IPS-20b (cell line): ENCODE results near the gene RPUSD1.
A peak's percentile ranks its signal among the peaks of the same experiment; 100 is the strongest.
"Not testable (repeated sequence)": the region's sequence is repeated elsewhere in the genome, so short reads cannot be mapped to it uniquely, and the experiment has no call there.

ENCODE experiments used
- H3K27ac ChIP-seq: one replicate; pipeline ENCODE4 v1.5.1; 2013; ENCODE audit warnings: low read length
- H3K27me3 ChIP-seq: 2 replicates; pipeline ENCODE4 v1.6.1; 2013; ENCODE audit warnings: mild to moderate bottlenecking, low read length, inconsistent platforms; ENCODE audit not compliant: insufficient read depth
- H3K36me3 ChIP-seq: 2 replicates; pipeline ENCODE4 v1.6.1; 2013; ENCODE audit warnings: low read depth, mild to moderate bottlenecking, inconsistent platforms, low read length, moderate library complexity; ENCODE audit not compliant: insufficient read depth
- H3K4me1 ChIP-seq: 2 replicates; pipeline ENCODE4 v1.6.1; 2013; ENCODE audit warnings: mild to moderate bottlenecking, control low read depth, inconsistent platforms, low read length, moderate library complexity; ENCODE audit not compliant: insufficient read depth
- H3K4me3 ChIP-seq: 2 replicates; pipeline ENCODE4 v1.5.1; 2013; ENCODE audit warnings: mild to moderate bottlenecking, low read length, inconsistent platforms
- H3K9ac ChIP-seq: 2 replicates; pipeline ENCODE4 v1.6.1; 2013; ENCODE audit warnings: low read depth, mild to moderate bottlenecking, inconsistent platforms, low read length, moderate library complexity
- H3K9me3 ChIP-seq: 2 replicates; pipeline ENCODE4 v1.6.1; 2013; ENCODE audit warnings: mild to moderate bottlenecking, low read depth, low read length, inconsistent platforms; ENCODE audit not compliant: insufficient read depth

The RPUSD1 gene

DNA sequence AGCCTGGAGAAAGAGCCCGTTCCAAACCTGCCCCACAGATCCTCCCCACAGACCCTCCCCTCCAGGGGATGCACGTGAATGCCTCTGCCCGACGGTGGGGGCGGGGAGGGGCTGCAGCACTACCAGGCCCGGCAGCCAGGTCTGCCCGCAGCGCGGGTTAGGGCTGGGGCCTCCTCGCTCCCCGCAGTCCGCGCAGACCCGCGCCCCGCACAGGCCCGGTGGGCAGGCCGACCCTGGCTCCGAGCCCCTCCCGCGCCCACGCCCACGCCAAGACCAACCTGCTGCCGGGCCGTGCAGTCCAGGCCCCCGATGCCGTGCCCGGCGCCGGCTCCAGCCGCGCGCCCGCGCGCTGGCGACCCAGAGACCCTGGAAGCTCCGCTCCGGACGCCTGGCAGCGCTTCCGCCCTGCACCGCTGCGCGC is at the start of gene RPUSD1:
Gene RPUSD1, minus strand, starts transcription at position 404 of the 421 bp plus-strand sequence. CDS start 644 bp downstream, outside the sequence.
- peaks cover 32% of the 10 kb centered on the region for H3K36me3 ChIP-seq
- H3K9me3 ChIP-seq = no peaks in the 10 kb centered on the region
- no peaks in the 10 kb centered on the region for H3K27me3 ChIP-seq
- H3K27ac ChIP-seq = no peak within 1 kb of the TSS
- peak within 1 kb of the TSS; percentile 87 for H3K4me3 ChIP-seq
- no peaks in the 10 kb centered on the region for H3K4me1 ChIP-seq
- H3K9ac ChIP-seq = peak within 1 kb of the TSS; percentile 88

- H3K27me3 ChIP-seq, H3K4me1 ChIP-seq, H3K4me3 ChIP-seq, H3K27ac ChIP-seq, H3K36me3 ChIP-seq, H3K9ac ChIP-seq: not testable (repeated sequence)
- peaks cover 16% of the 10 kb centered on the region for H3K9me3 ChIP-seq
These were observed 48.6 kb upstream of the RPUSD1 start for GRCh38 chr16:836822-837221.

GRCh38 chr16:836221-836620 is 48.0 kb upstream of the RPUSD1 start:
- H3K27me3 ChIP-seq = no peaks in the 10 kb centered on the region
- no peak overlapping the region for H3K4me3 ChIP-seq
- H3K27ac ChIP-seq = no peak overlapping the region
- peaks cover 16% of the 10 kb centered on the region for H3K9me3 ChIP-seq
- H3K36me3 ChIP-seq = no peaks in the 10 kb centered on the region
- H3K9ac ChIP-seq = no peak overlapping the region
- H3K4me1 ChIP-seq = no peaks in the 10 kb centered on the region

- H3K4me1 ChIP-seq = no peaks in the 10 kb centered on the region
- no peak overlapping the region for H3K27ac ChIP-seq
- H3K9ac ChIP-seq = no peak overlapping the region
- no peaks in the 10 kb centered on the region for H3K27me3 ChIP-seq
- H3K9me3 ChIP-seq = peaks cover 16% of the 10 kb centered on the region
- H3K4me3 ChIP-seq = no peak overlapping the region
- H3K36me3 ChIP-seq = no peaks in the 10 kb centered on the region
These were observed 47.2 kb upstream of the RPUSD1 start for GRCh38 chr16:835373-835772.

DNA sequence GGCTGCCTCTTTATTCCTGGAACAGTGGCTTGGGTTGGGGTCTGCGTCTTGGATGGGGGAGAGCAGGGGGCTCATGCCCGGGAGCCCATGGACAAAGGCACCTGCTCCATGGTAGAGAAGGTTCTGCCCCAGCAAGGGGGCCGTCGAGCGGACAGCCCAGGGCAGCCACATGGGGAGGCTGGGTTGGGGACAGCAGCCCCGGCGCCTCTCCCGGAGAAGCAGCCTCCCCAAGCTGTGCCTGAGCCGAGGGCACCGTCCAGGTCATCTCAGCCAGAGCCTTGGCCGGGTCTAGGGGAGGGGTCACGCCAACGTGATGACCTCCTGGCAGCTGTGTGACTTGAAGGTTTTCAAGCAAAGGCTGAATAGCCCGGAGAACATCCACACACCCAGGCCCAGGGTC is 45.2 kb upstream of the RPUSD1 start:
- Histone ChIP-seq H3K27me3 (no peaks in the 10 kb centered on the region), H3K4me3 (no peak overlapping the region), H3K9me3 (peaks cover 16% of the 10 kb centered on the region), H3K9ac (no peak overlapping the region), H3K4me1 (no peaks in the 10 kb centered on the region), H3K27ac (no peak overlapping the region), H3K36me3 (no peaks in the 10 kb centered on the region)

GRCh38 chr16:832652-833336 is 44.6 kb upstream of the RPUSD1 start:
- H3K4me1 ChIP-seq = no peaks in the 10 kb centered on the region
- H3K36me3 ChIP-seq = no peaks in the 10 kb centered on the region

DNA sequence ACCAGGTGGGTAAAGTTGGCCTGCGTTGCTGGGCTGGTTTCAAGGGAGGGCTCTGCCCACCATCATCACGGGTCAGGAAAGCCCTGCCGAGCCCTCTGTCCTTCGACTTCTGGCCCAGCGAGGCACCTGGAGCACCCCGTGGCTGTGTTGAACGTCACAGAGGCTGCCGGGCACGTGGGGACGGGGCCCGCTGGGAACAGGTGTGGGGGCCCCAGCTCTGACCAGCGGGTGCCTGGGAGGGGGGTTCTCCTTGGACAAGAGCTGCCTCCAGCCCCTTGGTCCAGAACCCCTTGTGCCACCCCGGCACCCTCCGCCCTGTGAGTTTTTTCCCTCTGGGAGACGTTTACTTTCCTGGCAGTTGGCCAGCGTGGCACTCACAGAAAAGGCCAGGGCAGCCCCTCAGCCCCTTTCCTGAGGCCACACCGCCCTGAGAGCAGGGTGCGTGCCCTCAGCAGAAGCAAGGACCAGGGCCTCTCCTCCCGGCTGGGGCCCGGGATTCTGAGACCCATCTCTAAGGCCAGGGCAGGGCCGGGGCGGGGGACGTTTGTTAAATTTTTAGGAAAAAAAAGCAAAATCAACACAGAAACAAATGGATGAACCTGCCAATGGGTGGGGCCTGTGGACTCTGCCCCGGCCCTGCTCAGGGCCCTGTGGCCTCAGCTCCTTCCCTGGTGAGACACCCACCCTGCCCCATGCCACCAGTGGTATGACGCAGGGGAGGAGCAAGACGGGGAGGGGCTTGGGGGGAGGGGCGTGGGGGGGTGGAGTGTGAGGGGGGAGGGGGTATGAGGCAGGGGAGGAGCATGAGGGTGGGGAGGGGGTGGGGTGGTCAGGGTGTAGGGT is 43.6 kb upstream of the RPUSD1 start:
- no peaks in the 10 kb centered on the region for H3K4me1 ChIP-seq
- H3K27ac ChIP-seq = no peak overlapping the region
- peaks cover 13% of the 10 kb centered on the region for H3K9me3 ChIP-seq
- no peak overlapping the region for H3K4me3 ChIP-seq
- no peaks in the 10 kb centered on the region for H3K27me3 ChIP-seq
- no peaks in the 10 kb centered on the region for H3K36me3 ChIP-seq
- H3K9ac ChIP-seq = no peak overlapping the region

More at GRCh38 chr16:832652-833336, 44.6 kb upstream of the RPUSD1 start:
- no peaks in the 10 kb centered on the region for H3K27me3 ChIP-seq
- no peak overlapping the region for H3K4me3 ChIP-seq
- H3K9ac ChIP-seq = no peak overlapping the region
- H3K27ac ChIP-seq = no peak overlapping the region
- H3K9me3 ChIP-seq = peaks cover 16% of the 10 kb centered on the region

GRCh38 chr16:830871-831570 is 42.8 kb upstream of the RPUSD1 start:
- Histone ChIP-seq H3K27ac (no peak overlapping the region), H3K27me3 (no peaks in the 10 kb centered on the region), H3K9ac (no peak overlapping the region), H3K36me3 (no peaks in the 10 kb centered on the region), H3K4me1 (no peaks in the 10 kb centered on the region), H3K9me3 (peaks cover 7% of the 10 kb centered on the region), H3K4me3 (no peak overlapping the region)

DNA sequence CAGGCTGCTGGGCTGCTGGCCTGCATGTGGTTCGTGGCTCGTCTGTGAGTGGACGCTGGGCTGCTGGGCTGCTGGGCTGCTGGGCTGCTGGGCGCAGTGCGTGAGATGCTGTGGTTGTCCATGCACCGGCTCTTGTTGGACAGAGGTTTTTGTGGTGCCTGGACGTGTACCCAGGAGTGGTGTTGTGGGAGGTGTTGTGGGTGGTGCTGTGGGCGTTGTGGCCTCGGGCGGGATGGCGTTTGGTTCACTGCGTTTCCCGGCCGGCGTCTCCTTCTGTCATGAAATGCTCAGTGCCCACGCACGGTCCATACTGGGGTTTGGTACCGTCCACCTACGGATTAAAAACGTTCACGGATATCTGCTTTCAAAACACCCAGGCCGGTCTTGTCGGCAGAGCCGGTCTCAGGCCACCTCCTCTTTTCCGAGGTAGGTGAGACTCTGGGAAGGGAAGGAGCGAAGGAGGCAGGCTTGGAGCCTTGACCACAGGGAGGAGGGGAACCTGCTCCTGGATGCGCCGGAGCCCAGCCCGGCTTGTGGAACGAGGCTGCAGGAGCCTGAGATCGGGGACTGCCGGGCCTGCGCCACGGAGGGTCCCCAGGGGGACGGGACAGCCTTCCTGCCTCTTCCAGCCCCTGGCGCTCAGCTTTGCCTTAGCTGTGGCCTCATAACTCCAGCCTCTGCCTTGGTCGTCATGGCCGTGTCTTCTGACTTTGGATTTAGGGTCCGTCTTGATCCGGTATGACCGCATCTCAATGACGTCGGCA is 42.1 kb upstream of the RPUSD1 start:
- Histone ChIP-seq H3K27ac (no peak overlapping the region), H3K9me3 (no peaks in the 10 kb centered on the region), H3K27me3 (no peaks in the 10 kb centered on the region), H3K4me3 (no peak overlapping the region), H3K36me3 (no peaks in the 10 kb centered on the region), H3K4me1 (no peaks in the 10 kb centered on the region), H3K9ac (no peak overlapping the region)

DNA sequence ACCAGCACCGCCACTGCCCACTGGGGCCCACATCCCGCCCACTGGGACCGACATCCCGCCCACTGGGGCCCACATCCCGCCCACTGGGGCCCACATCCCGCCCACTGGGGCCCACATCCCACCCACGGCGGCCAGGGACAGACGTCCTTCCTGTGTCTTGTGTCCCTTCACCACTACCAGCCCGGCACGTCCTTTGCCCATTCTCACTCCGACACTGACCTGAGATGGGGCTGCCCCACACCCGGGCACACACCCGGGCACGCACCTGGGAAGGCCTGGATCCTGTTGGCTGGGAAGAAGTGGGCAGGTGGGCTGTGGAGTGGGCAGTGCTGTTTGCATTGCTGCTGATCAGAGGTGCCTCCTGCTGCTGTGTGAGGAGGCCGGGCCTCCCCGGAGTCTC is 40.7 kb upstream of the RPUSD1 start:
- Histone ChIP-seq H3K4me3 (no peak overlapping the region), H3K27me3 (no peaks in the 10 kb centered on the region), H3K9ac (no peak overlapping the region), H3K27ac (no peak overlapping the region), H3K9me3 (no peaks in the 10 kb centered on the region), H3K4me1 (no peaks in the 10 kb centered on the region), H3K36me3 (no peaks in the 10 kb centered on the region)

- no peak overlapping the region for H3K9ac ChIP-seq
- no peak overlapping the region for H3K4me3 ChIP-seq
- no peaks in the 10 kb centered on the region for H3K27me3 ChIP-seq
- no peak overlapping the region for H3K27ac ChIP-seq
- H3K9me3 ChIP-seq = no peaks in the 10 kb centered on the region
- no peaks in the 10 kb centered on the region for H3K36me3 ChIP-seq
- no peaks in the 10 kb centered on the region for H3K4me1 ChIP-seq
These were observed 39.3 kb upstream of the RPUSD1 start for GRCh38 chr16:827513-827912.
